Breast epithelium (tissue), 4 donors: ENCODE data around the gene TANK. TPM values are rescaled to one million over a fixed set of nuclear protein-coding genes. Genes with fewer than 3 reads are reported as not detected.
A peak's percentile ranks its signal among the peaks of the same experiment; 100 is the strongest.
"Not testable (repeated sequence)": the region's sequence is repeated elsewhere in the genome, so short reads cannot be mapped to it uniquely, and the experiment has no call there.

Experiments used
- DNase-seq, 2 donors: peaks; one replicate each; pipeline ENCODE4 v3.0.0-alpha.2; 2019; ENCODE audit warnings: low spot score in 2 of 2
- H3K27ac ChIP-seq, 2 donors: fragments of 200-600 bp; sonication (generic) in 1 of 2; one replicate each; pipeline ENCODE4 v1.5.1; 2016 to 2019; ENCODE audit warnings: mild to moderate bottlenecking in 1 of 2
- H3K27me3 ChIP-seq, 2 donors: fragments of 200-600 bp; sonication (generic) in 1 of 2; one replicate each; pipeline versions ENCODE4 v1.5.1 to v1.6.0; 2017 to 2019; ENCODE audit warnings: control low read depth in 1 of 2, mild to moderate bottlenecking in 1 of 2
- H3K36me3 ChIP-seq: fragments of 200-600 bp; one replicate; pipeline ENCODE4 v1.5.1; 2019
- H3K4me1 ChIP-seq, 2 donors: fragments of 200-600 bp; sonication (generic); one replicate each; pipeline ENCODE4 v1.5.1; 2016 to 2019; ENCODE audit warnings: control low read depth in 1 of 2
- H3K4me3 ChIP-seq, 3 donors: fragments of 200-600 bp; sonication (generic); 1 replicate in 2 of 3; 2 replicates in 1 of 3; pipeline ENCODE4 v1.5.1; 2016 to 2019; ENCODE audit warnings: mild to moderate bottlenecking in 3 of 3, moderate library complexity in 2 of 3
- H3K9me3 ChIP-seq, 2 donors: fragments of 200-600 bp; sonication (generic) in 1 of 2; one replicate each; pipeline ENCODE4 v1.5.1; 2016 to 2019; ENCODE audit warnings: control low read depth in 1 of 2
- CTCF ChIP-seq, 3 donors: fragments of 450-650 bp; IDR thresholded peaks; one replicate each; pipeline ENCODE4 v1.5.1; 2016 to 2017; ENCODE audit warnings: antibody characterized with exemption in 3 of 3, mild to moderate bottlenecking in 3 of 3, moderate library complexity in 3 of 3
- POLR2A ChIP-seq: fragments of 450-650 bp; IDR thresholded peaks from one replicate; pipeline ENCODE4 v1.6.1; 2016; ENCODE audit warnings: antibody characterized with exemption, mild to moderate bottlenecking, moderate library complexity
- POLR2AphosphoS5 ChIP-seq, 3 donors: sonication (generic); formaldehyde crosslinking; IDR thresholded peaks; one replicate each; pipeline ENCODE4 v1.6.1; 2017; ENCODE audit warnings: antibody characterized with exemption in 3 of 3
- intact Hi-C: fragments of 100-400 bp; cut with DNase I; formaldehyde crosslinking; loops from one replicate; pipeline ENCODE4 v1.15.1; 2023; ENCODE audit warnings: low total_unique reads
- total RNA-seq, 3 donors: library from RNA; depleted of rRNA; stranded (reverse); fragments of >200 nt; gene quantifications; one replicate each; pipeline ENCODE4 v1.1.0, GENCODE V29; 2016

TANK gene
- total RNA-seq, 3 donors from 2014 or later: 128 to 242 (median 166) TPM

GRCh38 chr2:161239326-161240109 lies 79.3 kb downstream of the TANK start:
- peak overlapping the region; percentile 44 to 80 (median 67) for H3K4me3 ChIP-seq
- no peaks in the 10 kb centered on the region for H3K9me3 ChIP-seq
- no peaks in the 10 kb centered on the region for H3K27me3 ChIP-seq
- no peak for DNase-seq
- intact Hi-C loops: no loop called here
- peak overlapping the region; percentile 35 to 79 for H3K27ac ChIP-seq
- TF ChIP-seq POLR2AphosphoS5 (IDR thresholded peaks at IDR 0.05) (no peak), POLR2A (no peak), CTCF (IDR thresholded peaks at IDR 0.05) (no peak)
- H3K36me3 ChIP-seq: no peaks in the 10 kb centered on the region
- H3K4me1 ChIP-seq: no peaks in the 10 kb centered on the region

- Histone ChIP-seq H3K9me3 (no peaks in the 10 kb centered on the region), H3K4me1 (no peaks in the 10 kb centered on the region), H3K27ac (no peak overlapping the region), H3K4me3 (no peak overlapping the region), H3K36me3 (no peaks in the 10 kb centered on the region), H3K27me3 (no peaks in the 10 kb centered on the region)
- no peak for DNase-seq
- TF ChIP-seq CTCF (IDR thresholded peaks at IDR 0.05): no peak
- TF ChIP-seq POLR2A: no peak
- no peak for TF ChIP-seq POLR2AphosphoS5 (IDR thresholded peaks at IDR 0.05)
- intact Hi-C loops: no loop called here
Measured at GRCh38 chr2:161241894-161242293, 81.7 kb downstream of the TANK start.

- no peaks in the 10 kb centered on the region for H3K9me3 ChIP-seq
- no peak overlapping the region for H3K4me3 ChIP-seq
- no peak overlapping the region for H3K27ac ChIP-seq
- no peaks in the 10 kb centered on the region for H3K27me3 ChIP-seq
- intact Hi-C loops: no loop called here
- no peaks in the 10 kb centered on the region for H3K4me1 ChIP-seq
- TF ChIP-seq POLR2AphosphoS5 (IDR thresholded peaks at IDR 0.05) (no peak), CTCF (IDR thresholded peaks at IDR 0.05) (no peak), POLR2A (no peak)
- no peak for DNase-seq
- H3K36me3 ChIP-seq: no peaks in the 10 kb centered on the region
Measured at GRCh38 chr2:161243312-161243711, 83.1 kb downstream of the TANK start.

GRCh38 chr2:161243905-161244304 lies 83.7 kb downstream of the TANK start:
- H3K27me3 ChIP-seq: no peaks in the 10 kb centered on the region
- H3K4me3 ChIP-seq: peak overlapping the region in 2 of 3 donors; percentile 47 to 63
- H3K9me3 ChIP-seq: no peaks in the 10 kb centered on the region
- peak overlapping the region; percentile 80 to 92 for H3K27ac ChIP-seq
- TF ChIP-seq CTCF (IDR thresholded peaks at IDR 0.05): no peak
- TF ChIP-seq POLR2AphosphoS5 (IDR thresholded peaks at IDR 0.05): no peak
- no peak for TF ChIP-seq POLR2A
- intact Hi-C loops: no loop called here
- no peaks in the 10 kb centered on the region for H3K36me3 ChIP-seq
- no peaks in the 10 kb centered on the region for H3K4me1 ChIP-seq
- DNase-seq: no peak

- H3K4me1 ChIP-seq, H3K27me3 ChIP-seq, H3K36me3 ChIP-seq, H3K9me3 ChIP-seq, DNase-seq, intact Hi-C loops: not testable (repeated sequence)
- peak in 1 of 3 donors; percentile 62 for TF ChIP-seq POLR2AphosphoS5 (IDR thresholded peaks at IDR 0.05)
- peak in 1 of 3 donors; percentile 29 for TF ChIP-seq CTCF (IDR thresholded peaks at IDR 0.05)
- peak overlapping the region; percentile 9 to 63 (median 47) for H3K4me3 ChIP-seq
- H3K27ac ChIP-seq: peak overlapping the region; percentile 80 to 92
Measured at GRCh38 chr2:161244387-161245260, 84.4 kb downstream of the TANK start.
